NCI-H460 (cell line): ENCODE results near the gene PLEKHA5. TPM values are rescaled to one million over a fixed set of nuclear protein-coding genes. Genes with fewer than 3 reads are reported as not detected.
"Not testable (repeated sequence)": the region's sequence is repeated elsewhere in the genome, so short reads cannot be mapped to it uniquely, and the experiment has no call there.

Experiments
- DNase-seq: peaks from one replicate; pipeline ENCODE4 v3.0.0-alpha.2; 2016; ENCODE audit warnings: low read depth; ENCODE audit errors: extremely low read depth
- polyA plus RNA-seq: library from polyadenylated mRNA; depleted of rRNA; stranded (reverse); fragments of >200 nt; gene quantifications from 2 replicates; pipeline ENCODE4 v1.2.3, GENCODE V29; 2014; cell fraction: nucleus; rRNA removed
- total RNA-seq: library from RNA; depleted of rRNA; stranded (reverse); fragments of >200 nt; shearing (Covaris generic); gene quantifications from 2 replicates; pipeline ENCODE4 v1.2.3, GENCODE V29; 2014; rRNA removed

Gene PLEKHA5
- 48.2 and 53.9 TPM in 2 replicates for total RNA-seq
- polyA plus RNA-seq = 28.3 and 37.4 TPM in 2 replicates

GRCh38 chr12:19129486-19130223 lies at the start of gene PLEKHA5:
Gene PLEKHA5 (plus strand): TSS chr12:19129733. CDS start chr12:19129800, 67 bp downstream.
- DNase-seq = peak; percentile 38

- DNase-seq = no peak
These were observed 48.6 kb upstream of the PLEKHA5 start for GRCh38 chr12:19080918-19081317.

GRCh38 chr12:19082365-19082911 lies 47.1 kb upstream of the PLEKHA5 start:
- DNase-seq = no peak

GRCh38 chr12:19084547-19084946 lies 45.0 kb upstream of the PLEKHA5 start:
- DNase-seq = no peak

- DNase-seq = no peak
These were observed 44.4 kb upstream of the PLEKHA5 start for GRCh38 chr12:19085090-19085489.

GRCh38 chr12:19088606-19089005 lies 40.9 kb upstream of the PLEKHA5 start:
- no peak for DNase-seq

- DNase-seq = not testable (repeated sequence)
These were observed 37.1 kb upstream of the PLEKHA5 start for GRCh38 chr12:19092482-19092881.

- no peak for DNase-seq
These were observed 36.3 kb upstream of the PLEKHA5 start for GRCh38 chr12:19093218-19093617.

GRCh38 chr12:19095331-19095730 lies 34.2 kb upstream of the PLEKHA5 start:
- no peak for DNase-seq

GRCh38 chr12:19095756-19096480 lies 33.6 kb upstream of the PLEKHA5 start:
- DNase-seq = no peak

GRCh38 chr12:19105463-19105862 lies 24.1 kb upstream of the PLEKHA5 start:
- DNase-seq = no peak

GRCh38 chr12:19107750-19108149 lies 21.8 kb upstream of the PLEKHA5 start:
- no peak for DNase-seq

- DNase-seq = no peak
These were observed 19.2 kb upstream of the PLEKHA5 start for GRCh38 chr12:19110221-19110940.

GRCh38 chr12:19113464-19113863 lies 16.1 kb upstream of the PLEKHA5 start:
- DNase-seq = no peak

GRCh38 chr12:19115285-19115684 lies 14.2 kb upstream of the PLEKHA5 start:
- no peak for DNase-seq

GRCh38 chr12:19119440-19119839 lies 10.1 kb upstream of the PLEKHA5 start:
- DNase-seq = no peak

- DNase-seq = no peak
These were observed 8.7 kb upstream of the PLEKHA5 start for GRCh38 chr12:19120795-19121194.

GRCh38 chr12:19121449-19122018 lies 8.0 kb upstream of the PLEKHA5 start:
- DNase-seq = no peak

- no peak for DNase-seq
These were observed 4.2 kb upstream of the PLEKHA5 start for GRCh38 chr12:19125325-19125724.

- DNase-seq = no peak
These were observed 2.3 kb upstream of the PLEKHA5 start for GRCh38 chr12:19127270-19127669.

- DNase-seq = no peak
These were observed 1.0 kb upstream of the PLEKHA5 start for GRCh38 chr12:19128485-19128884.
